Kidney (tissue), 22 donors: ENCODE data around the gene CANX. TPM values are rescaled to one million over a fixed set of nuclear protein-coding genes. Genes with fewer than 3 reads are reported as not detected.
"Not testable (repeated sequence)": the region's sequence is repeated elsewhere in the genome, so short reads cannot be mapped to it uniquely, and the experiment has no call there.

Experiments used
- DNase-seq, 5 donors: peaks; one replicate each; pipeline ENCODE4 v3.0.0-alpha.2; 2013 to 2020
- FAIRE-seq: peaks from 2 replicates; lab custom pipeline; 2012; peaks lifted over from hg19 to GRCh38; lab: Jason Lieb, UNC
- H3K27ac ChIP-seq, 2 donors: one replicate each; pipeline ENCODE4 v1.7.0; 2013; ENCODE audit warnings: low read depth in 2 of 2, low read length in 2 of 2, inconsistent platforms in 1 of 2
- H3K27me3 ChIP-seq: one replicate; pipeline ENCODE4 v1.7.1; 2013; ENCODE audit warnings: low read length, inconsistent platforms; ENCODE audit not compliant: control insufficient read depth, insufficient read depth
- H3K36me3 ChIP-seq, 3 donors: one replicate each; pipeline versions ENCODE4 v1.7.0 to v1.7.1; 2013; ENCODE audit warnings: low read length in 3 of 3, control low read depth in 1 of 3, inconsistent platforms in 1 of 3; ENCODE audit not compliant: insufficient read depth in 3 of 3, control insufficient read depth in 2 of 3
- H3K4me1 ChIP-seq, 3 donors: one replicate each; pipeline versions ENCODE4 v1.7.0 to v1.7.1; 2013; ENCODE audit warnings: low read length in 3 of 3, inconsistent platforms in 1 of 3, low read depth in 1 of 3; ENCODE audit not compliant: control insufficient read depth in 2 of 3, insufficient read depth in 2 of 3
- H3K4me3 ChIP-seq, 3 donors: one replicate each; pipeline versions ENCODE4 v1.7.0 to v1.8.1; 2013; ENCODE audit warnings: low read length in 3 of 3, control low read depth in 1 of 3, inconsistent platforms in 1 of 3
- H3K9ac ChIP-seq, 3 donors: one replicate each; pipeline versions ENCODE4 v1.7.0 to v1.7.1; 2013; ENCODE audit warnings: low read length in 3 of 3, control low read depth in 1 of 3, inconsistent platforms in 1 of 3
- H3K9me3 ChIP-seq, 3 donors: one replicate each; pipeline versions ENCODE4 v1.7.0 to v1.7.1; 2013; ENCODE audit warnings: low read length in 3 of 3, control low read depth in 1 of 3, inconsistent platforms in 1 of 3; ENCODE audit not compliant: control insufficient read depth in 2 of 3, insufficient read depth in 1 of 3
- CTCF ChIP-seq: IDR thresholded peaks from 3 replicates; pipeline ENCODE4 v1.5.1; 2012; ENCODE audit warnings: mild to moderate bottlenecking, moderate library complexity, borderline replicate concordance; ENCODE audit not compliant: insufficient read depth; ENCODE audit errors: extremely low read depth
- intact Hi-C: fragments of 100-400 bp; cut with DNase I; formaldehyde crosslinking; loops from one replicate; pipeline ENCODE4 v1.11.1; 2022
- long read RNA-seq, 10 donors: library from polyadenylated mRNA in 1 of 10; unstranded in 1 of 10; transcript quantifications; one replicate each; pipeline ENCODE4 v2.0.0 and lab custom pipeline, GENCODE V29; 2021 to 2026
- polyA plus RNA-seq: library from polyadenylated mRNA; stranded (reverse); fragments of 350-450 nt; fragmentation: Illumina TruSeq; extraction: RNeasy Lipid Tissue Mini Kit (QIAGEN cat#74804); gene quantifications from one replicate; pipeline ENCODE4 v1.2.3, GENCODE V29; 2014; ENCODE audit warnings: low read depth, low replicate concordance; ENCODE audit not compliant: insufficient read depth
- total RNA-seq: library from RNA; stranded (reverse); fragmentation: NEBNext Ultra II Directional; extraction: Animal tissue kit (Norgen Biotek cat#: 25700); gene quantifications from one replicate; pipeline ENCODE4 v1.2.1, GENCODE V29; 2021
- donor health status: control.
- donor health status: control.
- donor health status: control.
- donor health status: control.
- donor health status: control.
- donor health status: DM: yes; HTN: yes; CAD: no.
- donor health status: Normal renal cell carcinoma (clear cell type).

CANX gene
- total RNA-seq (824 TPM), polyA plus RNA-seq (208 TPM)
- long read RNA-seq, donor 1, full-length matches to known transcripts = 41 of 75 reads
- long read RNA-seq, donor 1, partial matches to known transcripts = 28 of 75 reads
- long read RNA-seq, donor 1, other reads (novel, unspliced or antisense) = 6 of 75 reads
- long read RNA-seq, donor 2, full-length matches to known transcripts = 35 of 220 reads
- long read RNA-seq, donor 2, partial matches to known transcripts = 173 of 220 reads
- long read RNA-seq, donor 2, other reads (novel, unspliced or antisense) = 12 of 220 reads
- long read RNA-seq, donor 3, full-length matches to known transcripts = 72 of 156 reads
- long read RNA-seq, donor 3, partial matches to known transcripts = 68 of 156 reads
- long read RNA-seq, donor 3, other reads (novel, unspliced or antisense) = 16 of 156 reads
- long read RNA-seq, donor 4, full-length matches to known transcripts = 36 of 115 reads
- long read RNA-seq, donor 4, partial matches to known transcripts = 74 of 115 reads
- long read RNA-seq, donor 4, other reads (novel, unspliced or antisense) = 5 of 115 reads
- long read RNA-seq, donor 5, full-length matches to known transcripts = 6 of 6 reads
- long read RNA-seq, donor 5, partial matches to known transcripts = 0 of 6 reads
- long read RNA-seq, donor 5, other reads (novel, unspliced or antisense) = 0 of 6 reads
- long read RNA-seq, donor 6, full-length matches to known transcripts = 85 of 253 reads
- long read RNA-seq, donor 6, partial matches to known transcripts = 151 of 253 reads
- long read RNA-seq, donor 6, other reads (novel, unspliced or antisense) = 17 of 253 reads
- long read RNA-seq, donor 7, full-length matches to known transcripts = 531 of 670 reads
- long read RNA-seq, donor 7, partial matches to known transcripts = 105 of 670 reads
- long read RNA-seq, donor 7, other reads (novel, unspliced or antisense) = 34 of 670 reads
- long read RNA-seq, donor 8, full-length matches to known transcripts = 45 of 147 reads
- long read RNA-seq, donor 8, partial matches to known transcripts = 102 of 147 reads
- long read RNA-seq, donor 8, other reads (novel, unspliced or antisense) = 0 of 147 reads
- long read RNA-seq, donor 9, full-length matches to known transcripts = 25 of 44 reads
- long read RNA-seq, donor 9, partial matches to known transcripts = 14 of 44 reads
- long read RNA-seq, donor 9, other reads (novel, unspliced or antisense) = 5 of 44 reads
- long read RNA-seq, donor 10, full-length matches to known transcripts = 34 of 323 reads
- long read RNA-seq, donor 10, partial matches to known transcripts = 281 of 323 reads
- long read RNA-seq, donor 10, other reads (novel, unspliced or antisense) = 8 of 323 reads

DNA sequence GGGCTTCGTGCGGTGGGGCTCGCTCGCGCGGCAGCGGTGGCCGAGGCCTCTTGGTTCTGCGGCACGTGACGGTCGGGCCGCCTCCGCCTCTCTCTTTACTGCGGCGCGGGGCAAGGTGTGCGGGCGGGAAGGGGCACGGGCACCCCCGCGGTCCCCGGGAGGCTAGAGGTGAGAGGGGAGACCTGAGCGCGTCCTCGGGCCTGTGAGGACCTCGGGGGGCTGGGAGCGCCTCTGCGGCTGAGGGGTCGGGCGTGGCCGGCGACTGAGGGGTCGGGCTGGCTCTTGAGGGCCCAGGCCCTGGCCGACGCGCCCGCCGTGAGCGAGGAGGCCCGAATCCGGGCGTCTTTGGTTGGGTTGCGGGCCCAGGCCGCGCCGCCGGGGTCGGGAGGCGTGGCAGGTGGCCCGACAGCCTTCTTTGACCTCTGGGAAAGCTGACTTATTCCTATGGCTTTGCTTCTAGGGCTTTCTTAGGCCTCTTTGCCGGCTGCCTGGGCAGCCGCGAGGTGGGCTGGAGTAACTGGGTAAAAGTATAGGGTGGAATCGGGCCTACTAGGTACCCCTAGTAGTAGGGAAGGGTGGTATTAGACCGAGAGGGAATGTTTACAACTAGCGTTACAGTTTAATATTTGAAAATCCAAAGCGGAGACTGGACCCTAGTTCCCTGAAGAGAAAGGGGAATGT, at the start of gene CANX:
Gene CANX (plus strand): TSS at position 33 of the 681 bp plus-strand sequence. CDS start 6,715 bp downstream, outside the sequence.
- Histone ChIP-seq H3K9me3 (no peaks in the 10 kb centered on the region), H3K9ac (peak within 1 kb of the TSS; percentile 48 to 97 (median 95)), H3K4me1 (peaks cover 0 to 10% (median 2%) of the 10 kb centered on the region in 3 donors), H3K27ac (peak within 1 kb of the TSS; percentile 93 to 97), H3K4me3 (peak within 1 kb of the TSS; percentile 82 to 92 (median 89)), H3K27me3 (no peaks in the 10 kb centered on the region), H3K36me3 (peaks cover 0 to 2% (median 0%) of the 10 kb centered on the region in 3 donors)
- intact Hi-C loops = no loop called here
- FAIRE-seq (no peak), DNase-seq (no peak)
- no peak for TF ChIP-seq CTCF

- H3K4me3 ChIP-seq, intact Hi-C loops, H3K4me1 ChIP-seq, FAIRE-seq, H3K27me3 ChIP-seq, H3K9ac ChIP-seq, H3K27ac ChIP-seq, DNase-seq, H3K9me3 ChIP-seq, H3K36me3 ChIP-seq: not testable (repeated sequence)
Observed at GRCh38 chr5:179649166-179649703, 49.5 kb upstream of the CANX start.

DNA sequence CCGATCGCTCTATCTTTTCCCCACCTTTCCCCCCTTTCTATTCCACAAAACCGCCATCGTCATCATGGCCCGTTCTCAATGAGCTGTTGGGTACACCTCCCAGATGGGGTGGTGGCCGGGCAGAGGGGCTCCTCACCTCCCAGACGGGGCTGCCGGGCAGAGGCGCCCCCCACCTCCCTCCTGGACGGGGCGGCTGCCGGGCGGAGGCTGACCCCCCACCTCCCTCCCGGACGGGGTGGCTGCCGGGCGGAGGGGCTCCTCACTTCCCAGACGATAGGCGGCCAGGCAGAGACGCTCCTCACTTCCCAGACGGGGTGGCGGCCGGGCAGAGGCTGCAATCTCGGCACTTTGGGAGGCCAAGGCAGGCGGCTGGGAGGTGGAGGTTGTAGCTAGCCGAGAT, 48.5 kb upstream of the CANX start:
- H3K27ac ChIP-seq, H3K9me3 ChIP-seq, DNase-seq, H3K27me3 ChIP-seq, H3K9ac ChIP-seq, intact Hi-C loops, H3K36me3 ChIP-seq, FAIRE-seq, H3K4me3 ChIP-seq, H3K4me1 ChIP-seq: not testable (repeated sequence)

DNA sequence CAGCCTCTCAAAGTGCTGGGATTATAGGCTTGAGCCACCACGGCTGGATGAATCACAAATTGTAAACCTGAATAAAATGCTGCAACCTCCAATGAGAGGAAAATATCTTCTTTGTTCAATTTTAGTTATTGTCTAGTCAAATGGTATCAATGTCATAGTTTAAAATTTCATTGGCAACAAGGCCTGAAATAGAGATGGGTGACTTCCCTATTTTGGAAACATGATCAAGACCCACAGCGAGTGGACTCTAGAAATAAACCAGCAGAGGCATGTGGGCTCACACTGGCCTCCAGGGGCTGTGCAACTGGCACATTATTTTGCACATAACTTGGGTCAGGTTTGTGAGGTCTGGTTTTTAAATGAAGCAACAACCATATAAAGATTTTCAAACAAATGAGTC, 45.6 kb upstream of the CANX start:
- H3K9ac ChIP-seq, FAIRE-seq, DNase-seq, H3K4me3 ChIP-seq, H3K9me3 ChIP-seq, H3K36me3 ChIP-seq, H3K27ac ChIP-seq, intact Hi-C loops, H3K4me1 ChIP-seq, H3K27me3 ChIP-seq: not testable (repeated sequence)

DNA sequence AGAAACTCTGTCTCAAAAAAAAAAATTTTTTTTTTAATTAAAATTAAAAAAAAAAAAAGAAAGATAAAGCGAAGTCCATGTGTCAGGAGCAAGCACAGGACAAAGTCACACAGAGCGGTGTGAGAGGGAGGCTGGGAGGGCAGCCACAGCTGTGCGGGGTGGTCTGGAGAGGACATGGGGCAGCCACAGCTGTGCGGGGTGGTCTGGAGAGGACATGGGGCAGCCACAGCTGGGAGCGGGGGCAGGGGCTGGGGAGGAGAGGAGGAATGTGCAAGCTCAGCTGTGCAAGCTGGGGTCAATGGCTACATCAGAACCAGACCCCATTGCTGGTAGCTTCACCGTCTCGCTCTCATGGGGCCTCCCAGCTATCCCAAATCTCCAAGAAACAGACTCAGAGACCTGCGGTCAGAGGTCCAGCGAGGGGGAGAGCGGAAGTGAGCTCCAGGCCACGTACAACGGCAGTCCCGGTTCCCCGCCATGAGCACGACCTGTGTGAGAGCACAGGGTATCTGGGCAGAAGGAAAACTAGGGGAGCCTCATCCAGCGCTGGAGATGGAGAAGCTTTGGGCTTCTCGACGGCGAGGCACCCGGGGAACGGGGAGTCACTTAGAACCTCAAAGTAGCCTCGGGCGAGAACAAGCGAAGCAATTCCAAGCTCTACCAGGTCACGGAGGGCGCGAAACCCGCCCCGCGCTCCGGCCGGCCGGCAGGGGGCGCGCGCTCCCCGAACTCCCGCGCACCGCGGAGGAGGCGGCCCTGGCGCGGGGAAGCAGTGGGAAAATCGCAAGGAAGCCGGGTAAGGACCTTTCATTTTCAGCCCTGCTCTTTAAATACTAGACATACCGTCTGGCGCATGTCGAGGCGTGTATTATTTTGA, 41.2 kb upstream of the CANX start:
- H3K4me1 ChIP-seq, H3K9me3 ChIP-seq, H3K4me3 ChIP-seq, H3K36me3 ChIP-seq, intact Hi-C loops, H3K27me3 ChIP-seq, H3K27ac ChIP-seq, FAIRE-seq, H3K9ac ChIP-seq: not testable (repeated sequence)
- peak in 1 of 5 donors; percentile 77 for DNase-seq
